Astrocyte of the spinal cord (primary cell): ENCODE data around the gene SH3RF3.
"Not testable (repeated sequence)": the region's sequence is repeated elsewhere in the genome, so short reads cannot be mapped to it uniquely, and the experiment has no call there.

Experiments used
- DNase-seq: peaks from one replicate; pipeline ENCODE4 v3.0.0; 2011; ENCODE audit warnings: low read depth, low spot score
- H3K4me3 ChIP-seq: 2 replicates; pipeline ENCODE4 v1.5.1; 2011; ENCODE audit warnings: low read depth, mild to moderate bottlenecking, low read length, moderate library complexity
- CTCF ChIP-seq: IDR thresholded peaks from 2 replicates; pipeline ENCODE4 v1.5.1; 2012; ENCODE audit warnings: low read depth, mild to moderate bottlenecking, low read length, inconsistent platforms
- in situ Hi-C: cut with HindIII; loops from 2 replicates; pipeline ENCODE4 v1.10.0; 2017; ENCODE audit warnings: low sequenced_read_pairs

The SH3RF3 gene

GRCh38 chr2:109215866-109216265 lies 86.9 kb downstream of the SH3RF3 start:
- TF ChIP-seq CTCF: no peak
- in situ Hi-C loops: no loop called here
- DNase-seq: no peak
- H3K4me3 ChIP-seq: no peak overlapping the region

GRCh38 chr2:109216332-109216731 lies 87.3 kb downstream of the SH3RF3 start:
- TF ChIP-seq CTCF: no peak
- in situ Hi-C loops: no loop called here
- DNase-seq: no peak
- H3K4me3 ChIP-seq: no peak overlapping the region

GRCh38 chr2:109217362-109218086 lies 88.5 kb downstream of the SH3RF3 start:
- in situ Hi-C loops: no loop called here
- TF ChIP-seq CTCF: no peak
- no peak overlapping the region for H3K4me3 ChIP-seq
- DNase-seq: peak; percentile 73

GRCh38 chr2:109218087-109218791 lies 89.2 kb downstream of the SH3RF3 start:
- H3K4me3 ChIP-seq: no peak overlapping the region
- in situ Hi-C loops: no loop called here
- no peak for TF ChIP-seq CTCF
- DNase-seq: peak; percentile 61

GRCh38 chr2:109218792-109219126 lies 89.8 kb downstream of the SH3RF3 start:
- no peak for DNase-seq
- TF ChIP-seq CTCF: no peak
- in situ Hi-C loops: no loop called here
- no peak overlapping the region for H3K4me3 ChIP-seq

- DNase-seq: no peak
- TF ChIP-seq CTCF: no peak
- no peak overlapping the region for H3K4me3 ChIP-seq
- in situ Hi-C loops: no loop called here
Measured at GRCh38 chr2:109220860-109221259, 91.9 kb downstream of the SH3RF3 start.

GRCh38 chr2:109221316-109221715 lies 92.3 kb downstream of the SH3RF3 start:
- H3K4me3 ChIP-seq, in situ Hi-C loops, DNase-seq: not testable (repeated sequence)
